Activated CD4-positive, alpha-beta T cell treated with anti-CD3 and anti-CD28 coated beads, Interleukin-2, amount 10 ng/mL, durations not matched to agents 7 days and 5 days (primary cell): Measurements from ENCODE around the gene CAMK1. TPM values are rescaled to one million over a fixed set of nuclear protein-coding genes. Genes with fewer than 3 reads are reported as not detected.

Source experiments
- CTCF ChIA-PET: fragments of 350-600 bp; sonication (Branson Sonifier 250); formaldehyde crosslinking; loops from one replicate; lab custom pipeline; 2021; ENCODE audit warnings: antibody characterized with exemption; lab: Charles Lee
- POLR2A ChIA-PET: fragments of 350-600 bp; sonication (Branson Sonifier 250); formaldehyde crosslinking; loops from one replicate; lab custom pipeline; 2021; ENCODE audit warnings: antibody characterized with exemption; lab: Charles Lee
- DNase-seq: peaks from one replicate; pipeline ENCODE4 v3.0.0-alpha.2; 2020
- H3K27ac Mint-ChIP-seq: one replicate; pipeline ENCODE4 v1.8.0; 2021; ENCODE audit warnings: mild to moderate bottlenecking, moderate library complexity, mixed read lengths
- H3K27me3 Mint-ChIP-seq: one replicate; pipeline ENCODE4 v1.8.0; 2021; ENCODE audit warnings: mixed read lengths
- H3K36me3 Mint-ChIP-seq: one replicate; pipeline ENCODE4 v1.8.0; 2021; ENCODE audit warnings: low read depth, mixed read lengths
- H3K4me1 Mint-ChIP-seq: one replicate; pipeline ENCODE4 v1.8.0; 2021; ENCODE audit warnings: mixed read lengths
- H3K4me3 Mint-ChIP-seq: one replicate; pipeline ENCODE4 v1.8.0; 2021; ENCODE audit warnings: mild to moderate bottlenecking, moderate library complexity, mixed read lengths
- H3K9me3 Mint-ChIP-seq: one replicate; pipeline ENCODE4 v1.8.0; 2021; ENCODE audit warnings: mixed read lengths
- total RNA-seq, 2 experiments: library from RNA; stranded (reverse); gene quantifications; one replicate each; pipeline ENCODE4 v1.2.3, GENCODE V29; 2021

CAMK1 gene
- total RNA-seq, 2 experiments from 2014 or later, result 18.8 to 19.0 TPM

DNA sequence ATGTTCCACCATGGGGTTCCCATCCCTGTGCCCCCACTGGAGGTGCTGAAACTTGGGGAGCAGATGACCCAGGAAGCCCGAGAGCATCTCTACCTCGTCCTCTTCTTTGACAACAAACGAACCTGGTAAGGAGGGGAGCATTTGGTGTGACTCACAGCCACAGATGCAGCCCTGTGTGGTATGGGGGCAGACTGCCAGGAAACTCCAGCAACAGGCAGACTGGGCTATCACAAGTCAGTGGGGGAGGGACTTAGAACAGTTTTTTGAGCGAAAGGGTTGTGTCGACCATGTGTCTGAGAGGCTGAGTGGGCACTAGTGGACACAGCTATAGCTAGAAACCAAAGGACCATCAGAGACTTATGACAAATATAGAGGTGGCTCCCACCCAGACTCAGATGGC lies 23.4 kb downstream of the CAMK1 start:
- DNase-seq, result no peak
- Mint-ChIP-seq H3K36me3 (peaks cover 68% of the 10 kb centered on the region), H3K27me3 (no peaks in the 10 kb centered on the region), H3K4me3 (no peak overlapping the region), H3K9me3 (no peaks in the 10 kb centered on the region), H3K4me1 (peaks cover 29% of the 10 kb centered on the region), H3K27ac (no peak overlapping the region)
- POLR2A ChIA-PET, result no interaction called here
- CTCF ChIA-PET, result interaction anchor here (11.1 kb wide), 1 partner anchor 11 kb away, joined by 93 read pairs; the partner anchor contains the start of gene BRPF1

- no peaks in the 10 kb centered on the region for H3K9me3 Mint-ChIP-seq
- no peak overlapping the region for H3K4me3 Mint-ChIP-seq
- H3K36me3 Mint-ChIP-seq, result peaks cover 72% of the 10 kb centered on the region
- DNase-seq, result no peak
- ChIA-PET POLR2A (no interaction called here), CTCF (interaction anchor here (1.2 to 11.1 kb wide), 2 partner anchors 11 to 19 kb away, joined by 3 to 93 read pairs; partner anchors contain the start of gene BRPF1)
- no peaks in the 10 kb centered on the region for H3K27me3 Mint-ChIP-seq
- H3K27ac Mint-ChIP-seq, result no peak overlapping the region
- H3K4me1 Mint-ChIP-seq, result peaks cover 22% of the 10 kb centered on the region
Observed at GRCh38 chr3:9745521-9745920, 24.2 kb downstream of the CAMK1 start.

DNA sequence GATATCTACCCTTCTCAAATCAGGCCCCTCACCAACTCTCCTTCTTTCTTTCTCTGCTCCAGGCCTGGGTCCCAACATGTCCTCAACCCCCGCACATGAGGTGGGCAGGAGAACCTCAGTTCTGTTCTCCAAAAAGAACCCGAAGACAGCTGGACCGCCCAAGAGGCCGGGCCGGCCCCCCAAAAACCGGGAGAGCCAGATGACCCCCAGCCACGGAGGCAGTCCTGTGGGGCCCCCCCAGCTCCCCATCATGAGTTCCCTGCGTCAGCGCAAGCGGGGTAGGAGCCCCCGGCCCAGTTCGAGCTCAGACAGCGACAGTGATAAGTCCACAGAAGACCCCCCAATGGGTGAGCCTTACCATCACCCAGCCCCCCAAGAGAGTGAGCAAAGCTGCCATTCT lies 25.6 kb downstream of the CAMK1 start:
- Mint-ChIP-seq H3K9me3 (no peaks in the 10 kb centered on the region), H3K36me3 (peaks cover 73% of the 10 kb centered on the region), H3K4me1 (peaks cover 19% of the 10 kb centered on the region), H3K27me3 (no peaks in the 10 kb centered on the region), H3K27ac (no peak overlapping the region), H3K4me3 (no peak overlapping the region)
- ChIA-PET POLR2A (no interaction called here), CTCF (interaction anchor here (0.8 to 11.1 kb wide), 3 partner anchors 9 to 64 kb away, joined by 3 to 93 read pairs (median 4); partner anchors contain the start of gene BRPF1)
- no peak for DNase-seq

DNA sequence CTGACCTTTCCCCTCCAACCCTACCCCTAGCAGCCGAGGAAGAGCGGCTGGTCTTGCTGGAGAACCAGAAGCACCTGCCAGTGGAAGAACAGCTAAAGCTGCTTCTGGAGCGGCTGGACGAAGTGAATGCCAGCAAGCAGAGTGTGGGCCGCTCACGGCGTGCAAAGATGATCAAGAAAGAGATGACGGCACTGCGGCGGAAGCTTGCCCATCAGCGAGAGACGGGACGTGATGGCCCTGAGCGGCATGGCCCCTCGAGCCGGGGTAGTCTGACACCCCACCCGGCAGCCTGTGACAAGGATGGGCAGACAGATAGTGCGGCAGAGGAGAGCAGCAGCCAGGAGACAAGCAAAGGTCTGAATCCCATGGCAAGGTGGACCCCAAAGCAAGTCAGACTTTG lies 26.2 kb downstream of the CAMK1 start:
- no peaks in the 10 kb centered on the region for H3K9me3 Mint-ChIP-seq
- ChIA-PET CTCF (interaction anchor here (0.8 to 11.1 kb wide), 4 partner anchors 9 to 16 kb away, joined by 3 to 93 read pairs (median 4); partner anchors contain the start of gene BRPF1), POLR2A (no interaction called here)
- peaks cover 14% of the 10 kb centered on the region for H3K4me1 Mint-ChIP-seq
- H3K36me3 Mint-ChIP-seq, result peaks cover 73% of the 10 kb centered on the region
- no peaks in the 10 kb centered on the region for H3K27me3 Mint-ChIP-seq
- H3K27ac Mint-ChIP-seq, result no peak overlapping the region
- no peak overlapping the region for H3K4me3 Mint-ChIP-seq
- no peak for DNase-seq

GRCh38 chr3:9742560-9742959 lies 27.2 kb downstream of the CAMK1 start:
- no peak overlapping the region for H3K27ac Mint-ChIP-seq
- no peaks in the 10 kb centered on the region for H3K27me3 Mint-ChIP-seq
- DNase-seq, result no peak
- peaks cover 14% of the 10 kb centered on the region for H3K4me1 Mint-ChIP-seq
- POLR2A ChIA-PET, result no interaction called here
- H3K9me3 Mint-ChIP-seq, result no peaks in the 10 kb centered on the region
- no peak overlapping the region for H3K4me3 Mint-ChIP-seq
- CTCF ChIA-PET, result interaction anchor here (0.5 to 11.1 kb wide), 5 partner anchors 8 to 221 kb away, joined by 3 to 93 read pairs (median 3); partner anchors contain the start of gene BRPF1
- H3K36me3 Mint-ChIP-seq, result peaks cover 69% of the 10 kb centered on the region

DNA sequence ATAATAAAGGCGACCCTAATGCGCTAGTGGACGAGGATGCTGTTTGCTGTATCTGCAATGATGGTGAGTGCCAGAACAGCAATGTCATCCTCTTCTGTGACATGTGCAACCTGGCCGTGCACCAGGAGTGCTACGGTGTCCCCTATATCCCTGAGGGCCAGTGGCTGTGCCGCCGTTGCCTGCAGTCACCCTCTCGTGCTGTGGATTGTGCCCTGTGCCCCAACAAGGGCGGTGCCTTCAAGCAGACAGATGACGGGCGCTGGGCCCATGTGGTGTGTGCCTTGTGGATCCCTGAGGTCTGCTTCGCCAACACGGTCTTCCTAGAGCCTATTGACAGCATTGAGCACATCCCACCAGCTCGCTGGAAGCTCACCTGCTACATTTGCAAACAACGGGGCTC lies 30.6 kb downstream of the CAMK1 start:
- Mint-ChIP-seq H3K4me3 (no peak overlapping the region), H3K27ac (no peak overlapping the region), H3K4me1 (peaks cover 36% of the 10 kb centered on the region), H3K36me3 (peaks cover 70% of the 10 kb centered on the region), H3K9me3 (no peaks in the 10 kb centered on the region), H3K27me3 (no peaks in the 10 kb centered on the region)
- no peak for DNase-seq
- ChIA-PET POLR2A (no interaction called here), CTCF (interaction anchor here (3.5 to 9.2 kb wide), 2 partner anchors 7 to 11 kb away, joined by 16 to 93 read pairs; partner anchors contain the start of gene OGG1)

- Mint-ChIP-seq H3K4me3 (no peak overlapping the region), H3K9me3 (no peaks in the 10 kb centered on the region), H3K4me1 (peaks cover 48% of the 10 kb centered on the region), H3K27me3 (no peaks in the 10 kb centered on the region), H3K27ac (peak overlapping the region; percentile 23), H3K36me3 (peaks cover 66% of the 10 kb centered on the region)
- CTCF ChIA-PET, result interaction anchor here (0.6 to 9.2 kb wide), 5 partner anchors 9 to 697 kb away, joined by 3 to 93 read pairs (median 4); partner anchors contain the start of gene OGG1
- POLR2A ChIA-PET, result no interaction called here
- DNase-seq, result no peak
Observed at GRCh38 chr3:9736831-9737230, 32.9 kb downstream of the CAMK1 start.

DNA sequence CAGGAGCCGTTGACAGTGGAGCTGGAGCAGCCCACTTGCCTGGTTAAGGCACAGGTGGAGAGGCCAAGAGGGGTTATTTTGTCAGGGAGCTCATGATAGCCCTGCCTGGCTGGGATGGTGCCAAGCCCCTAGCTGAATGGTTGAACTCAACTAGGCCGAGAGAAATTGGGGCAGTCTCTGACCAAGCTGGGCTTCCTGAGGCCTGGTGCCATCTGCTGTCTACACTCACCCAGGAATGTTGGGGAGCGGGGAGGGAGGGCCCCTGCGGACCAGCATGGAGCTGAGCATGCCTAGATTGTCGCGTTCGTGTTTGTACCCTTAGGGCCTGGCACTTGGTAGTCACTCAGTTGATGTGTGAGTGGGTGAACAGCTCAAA lies 37.0 kb downstream of the CAMK1 start:
- H3K9me3 Mint-ChIP-seq, result no peaks in the 10 kb centered on the region
- DNase-seq, result no peak
- CTCF ChIA-PET, result interaction anchor here (0.6 to 9.2 kb wide), 7 partner anchors 14 to 1657 kb away, joined by 3 to 93 read pairs (median 3); partner anchors contain the start of genes ARPC4, OGG1 and TADA3
- POLR2A ChIA-PET, result interaction anchor here (0.6 to 1.0 kb wide), 2 partner anchors 59 to 64 kb away, joined by 3 to 6 read pairs; partner anchors contain the start of genes ARPC4 and TADA3
- peak overlapping the region; percentile 91 for H3K4me3 Mint-ChIP-seq
- H3K4me1 Mint-ChIP-seq, result peaks cover 60% of the 10 kb centered on the region
- peaks cover 35% of the 10 kb centered on the region for H3K36me3 Mint-ChIP-seq
- no peaks in the 10 kb centered on the region for H3K27me3 Mint-ChIP-seq
- peak overlapping the region; percentile 88 for H3K27ac Mint-ChIP-seq

GRCh38 chr3:9732080-9732739 lies 37.5 kb downstream of the CAMK1 start:
- Mint-ChIP-seq H3K4me3 (peak overlapping the region; percentile 91), H3K27me3 (no peaks in the 10 kb centered on the region), H3K4me1 (peaks cover 65% of the 10 kb centered on the region), H3K9me3 (no peaks in the 10 kb centered on the region), H3K36me3 (peaks cover 35% of the 10 kb centered on the region), H3K27ac (peak overlapping the region; percentile 88)
- ChIA-PET CTCF (interaction anchor here (0.9 to 9.2 kb wide), 4 partner anchors 14 to 369 kb away, joined by 3 to 93 read pairs (median 5); partner anchors contain the start of genes ARPC4, OGG1, TADA3 and THUMPD3), POLR2A (interaction anchor here (1.0 to 1.5 kb wide), 2 partner anchors 60 to 369 kb away, joined by 3 read pairs; partner anchors contain the start of genes ARPC4, TADA3 and THUMPD3)
- DNase-seq, result peak; percentile 65

DNA sequence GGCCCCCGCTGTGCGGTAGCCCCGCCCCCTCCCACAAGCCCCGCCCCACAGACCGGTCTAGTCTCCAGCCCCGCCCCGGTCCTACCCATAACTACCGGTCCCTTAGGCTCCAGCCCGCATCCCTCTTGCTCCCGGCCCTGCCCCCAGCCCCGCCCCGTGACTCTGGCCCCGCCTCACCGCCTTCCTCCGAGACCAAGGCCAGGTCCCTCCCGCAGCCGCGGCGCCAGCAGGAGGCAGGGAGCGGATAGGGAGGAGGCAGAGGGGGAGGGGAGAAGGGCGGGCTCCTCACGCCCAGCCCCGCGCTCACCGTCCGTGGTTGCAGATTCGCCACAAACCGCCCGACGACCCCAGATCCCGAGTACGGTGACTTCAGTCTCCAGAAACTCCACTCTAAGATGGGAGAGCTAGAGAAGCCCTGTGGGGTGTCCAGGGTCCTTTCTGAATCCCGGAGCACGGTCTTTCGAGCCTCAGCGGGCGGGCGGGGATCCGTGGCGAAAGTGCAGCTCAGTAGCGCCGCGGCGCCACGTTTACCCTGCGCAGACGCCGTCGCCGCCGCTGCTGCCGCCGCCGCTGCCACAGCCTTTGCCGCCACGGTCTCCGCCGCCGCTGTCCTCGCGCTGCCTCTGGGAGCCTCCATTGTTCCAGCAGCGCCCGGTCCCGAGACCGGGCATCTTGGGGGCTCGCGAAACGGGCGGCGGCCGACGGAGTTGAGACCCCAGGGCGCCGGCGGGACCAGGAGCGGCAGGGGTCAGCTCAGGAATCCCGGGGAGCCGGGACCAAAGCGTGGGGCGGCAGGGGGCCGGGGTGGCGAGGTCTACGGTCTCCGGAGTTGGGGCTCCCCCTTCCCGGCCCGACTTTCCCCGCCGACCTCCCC lies 38.3 kb downstream of the CAMK1 start, which contains the start of gene BRPF1:
TSS of gene BRPF1 (plus strand) at position 530 of the 874 bp plus-strand sequence. CDS start 2,406 bp downstream, outside the sequence.
- H3K27me3 Mint-ChIP-seq, result no peaks in the 10 kb centered on the region
- H3K9me3 Mint-ChIP-seq, result no peaks in the 10 kb centered on the region
- POLR2A ChIA-PET, result interaction anchor here (1.5 kb wide), 1 partner anchor 368 kb away, joined by 3 read pairs; the partner anchor contains the start of gene THUMPD3
- CTCF ChIA-PET, result interaction anchor here (0.6 to 9.2 kb wide), 4 partner anchors 15 to 368 kb away, joined by 3 to 93 read pairs (median 3); partner anchors contain the start of genes OGG1 and THUMPD3
- DNase-seq, result peak; percentile 99
- peak within 1 kb of the TSS; percentile 96 for H3K27ac Mint-ChIP-seq
- peaks cover 66% of the 10 kb centered on the region for H3K4me1 Mint-ChIP-seq
- H3K36me3 Mint-ChIP-seq, result peaks cover 31% of the 10 kb centered on the region
- H3K4me3 Mint-ChIP-seq, result peak within 1 kb of the TSS; percentile 91

GRCh38 chr3:9730657-9731205 lies 39.0 kb downstream of the CAMK1 start:
- no peaks in the 10 kb centered on the region for H3K27me3 Mint-ChIP-seq
- peak overlapping the region; percentile 96 for H3K27ac Mint-ChIP-seq
- peak overlapping the region; percentile 86 for H3K4me3 Mint-ChIP-seq
- POLR2A ChIA-PET, result no interaction called here
- peaks cover 27% of the 10 kb centered on the region for H3K36me3 Mint-ChIP-seq
- H3K9me3 Mint-ChIP-seq, result no peaks in the 10 kb centered on the region
- CTCF ChIA-PET, result interaction anchor here (1.0 to 9.2 kb wide), 2 partner anchors 16 to 51 kb away, joined by 3 to 93 read pairs; partner anchors contain the start of gene OGG1
- DNase-seq, result no peak
- peaks cover 63% of the 10 kb centered on the region for H3K4me1 Mint-ChIP-seq

GRCh38 chr3:9729419-9729818 lies 40.3 kb downstream of the CAMK1 start:
- Mint-ChIP-seq H3K36me3 (peaks cover 14% of the 10 kb centered on the region), H3K9me3 (no peaks in the 10 kb centered on the region), H3K4me3 (no peak overlapping the region), H3K27ac (no peak overlapping the region), H3K4me1 (peaks cover 50% of the 10 kb centered on the region), H3K27me3 (no peaks in the 10 kb centered on the region)
- POLR2A ChIA-PET, result no interaction called here
- CTCF ChIA-PET, result interaction anchor here (0.6 to 3.1 kb wide), 4 partner anchors 8 to 241 kb away, joined by 3 to 19 read pairs (median 10); partner anchors contain the start of gene ARPC4
- DNase-seq, result no peak
